C4-2B (cell line): ENCODE data around the gene LRFN2.

Source experiments
- CTCF ChIP-seq: fragments of 450-650 bp; conservative IDR thresholded peaks from 2 replicates; pipeline ENCODE4 v1.5.1; 2017; ENCODE audit warnings: mild to moderate bottlenecking
- ZFX ChIP-seq: fragments of 450-650 bp; IDR thresholded peaks from 2 replicates; pipeline ENCODE4 v1.6.1; 2017

GRCh38 chr6:40379811-40380210, 207.4 kb downstream of the LRFN2 start:
- TF ChIP-seq CTCF (no peak), ZFX (no peak)
